Adipose tissue (tissue), 3 donors: ENCODE measurements around the gene SLC30A3. TPM values are rescaled to one million over a fixed set of nuclear protein-coding genes. Genes with fewer than 3 reads are reported as not detected.

Source experiments
- polyA plus RNA-seq, 3 donors: library from polyadenylated mRNA; stranded (reverse); fragments of 200-250 nt; gene quantifications; one replicate each; pipeline ENCODE4 v1.2.3, GENCODE V29; 2013
- donor health status: healthy with polysubstance abuse.
- donor health status: Bipolar disorder and iron deficiency.
- donor health status: healthy.

The SLC30A3 gene
- polyA plus RNA-seq, 3 donors: 0.08 to 0.22 (median 0.22) TPM

Other genes starting within 250 kb of the SLC30A3 start
- gene TMEM214, start 230.1 kb downstream of the SLC30A3 start, polyA plus RNA-seq: 10 to 100 TPM; 48.7 to 78.3 (median 55.6) TPM
- gene AGBL5, start 211.4 kb downstream of the SLC30A3 start, polyA plus RNA-seq: 10 to 100 TPM in 1 of 3 donors, 1 to 10 TPM in 2; 7.4 to 11.2 (median 7.8) TPM
- gene OST4, start 191.4 kb downstream of the SLC30A3 start, polyA plus RNA-seq: 100 to 1,000 TPM; 219 to 750 (median 448) TPM
- gene EMILIN1, start 184.4 kb downstream of the SLC30A3 start, polyA plus RNA-seq: 10 to 100 TPM in 2 of 3 donors, 1 to 10 TPM in 1; 9.5 to 57.4 (median 33.6) TPM
- 10 to 100 TPM in 1 of 3 donors, 1 to 10 TPM in 2; 1.8 to 12.9 (median 4.4) TPM for gene KHK, start 176.3 kb downstream of the SLC30A3 start, polyA plus RNA-seq
- gene CGREF1, start 143.9 kb downstream of the SLC30A3 start, polyA plus RNA-seq: 10 to 100 TPM in 1 of 3 donors, 1 to 10 TPM in 2; 3.3 to 12.7 (median 5.0) TPM
- 1 to 10 TPM in 2 of 3 donors, under 1 TPM in 1; 0.79 to 1.4 (median 1.2) TPM for gene ABHD1, start 139.2 kb downstream of the SLC30A3 start, polyA plus RNA-seq
- 10 to 100 TPM; 51.7 to 66.5 (median 51.8) TPM for gene PREB, start 128.4 kb downstream of the SLC30A3 start, polyA plus RNA-seq
- gene PRR30, start 123.6 kb downstream of the SLC30A3 start, polyA plus RNA-seq: not detected
- gene TCF23, start 114.0 kb downstream of the SLC30A3 start, polyA plus RNA-seq: under 1 TPM; 0.01 to 0.22 (median 0.18) TPM
- 100 to 1,000 TPM in 2 of 3 donors, 10 to 100 TPM in 1; 93.7 to 176 (median 170) TPM for gene ATRAID, start 51.0 kb downstream of the SLC30A3 start, polyA plus RNA-seq
- 100 to 1,000 TPM in 1 of 3 donors, 10 to 100 TPM in 2; 23.4 to 287 (median 33.4) TPM for gene SLC5A6, start 50.8 kb downstream of the SLC30A3 start, polyA plus RNA-seq
- gene CAD, start 45.7 kb downstream of the SLC30A3 start, polyA plus RNA-seq: 10 to 100 TPM; 11.1 to 18.6 (median 15.9) TPM
- under 1 TPM in 1 of 3 donors, not detected in 2; 0.07 TPM for gene DNAJC5G, start 12.4 kb upstream of the SLC30A3 start, polyA plus RNA-seq
- gene TRIM54, start 19.4 kb upstream of the SLC30A3 start, polyA plus RNA-seq: 1 to 10 TPM in 1 of 3 donors, under 1 TPM in 2; 0.03 to 1.3 (median 0.90) TPM
- 1 to 10 TPM in 2 of 3 donors, under 1 TPM in 1; 0.83 to 1.8 (median 1.7) TPM for gene UCN, start 45.4 kb upstream of the SLC30A3 start, polyA plus RNA-seq
- 100 to 1,000 TPM in 1 of 3 donors, 10 to 100 TPM in 2; 39.8 to 103 (median 76.3) TPM for gene MPV17, start 60.0 kb upstream of the SLC30A3 start, polyA plus RNA-seq
- gene GTF3C2, start 93.7 kb upstream of the SLC30A3 start, polyA plus RNA-seq: 10 to 100 TPM; 18.0 to 23.9 (median 21.4) TPM
- gene EIF2B4, start 107.3 kb upstream of the SLC30A3 start, polyA plus RNA-seq: 10 to 100 TPM; 37.7 to 42.5 (median 40.6) TPM
- gene SNX17, start 107.6 kb upstream of the SLC30A3 start, polyA plus RNA-seq: 100 to 1,000 TPM in 2 of 3 donors, 10 to 100 TPM in 1; 49.3 to 104 (median 101) TPM
- gene ZNF513, start 117.7 kb upstream of the SLC30A3 start, polyA plus RNA-seq: 10 to 100 TPM in 2 of 3 donors, 1 to 10 TPM in 1; 8.6 to 19.9 (median 12.5) TPM
- 10 to 100 TPM; 40.7 to 79.5 (median 46.3) TPM for gene PPM1G, start 146.5 kb upstream of the SLC30A3 start, polyA plus RNA-seq
- 10 to 100 TPM; 44.9 to 67.0 (median 65.7) TPM for gene NRBP1, start 165.6 kb upstream of the SLC30A3 start, polyA plus RNA-seq
- 10 to 100 TPM in 1 of 3 donors, 1 to 10 TPM in 2; 2.4 to 52.8 (median 6.1) TPM for gene KRTCAP3, start 179.3 kb upstream of the SLC30A3 start, polyA plus RNA-seq
- gene IFT172, start 226.7 kb upstream of the SLC30A3 start, polyA plus RNA-seq: 10 to 100 TPM; 11.3 to 23.7 (median 13.3) TPM
- gene FNDC4, start 232.2 kb upstream of the SLC30A3 start, polyA plus RNA-seq: 100 to 1,000 TPM in 1 of 3 donors, 10 to 100 TPM in 2; 38.5 to 158 (median 53.5) TPM
- gene GCKR, start 233.8 kb upstream of the SLC30A3 start, polyA plus RNA-seq: 1 to 10 TPM in 2 of 3 donors, not detected in 1; 3.0 to 5.7 TPM